WTC11 (cell line): Measurements from ENCODE around the gene FAM107B. TPM values are rescaled to one million over a fixed set of nuclear protein-coding genes. Genes with fewer than 3 reads are reported as not detected.

Source experiments
- ATAC-seq: fragments of 200-7000 bp; cut with Tn5 transposase; 2 replicates; pipeline ENCODE4 v1.10.0; 2021; ENCODE audit warnings: mild to moderate bottlenecking, moderate library complexity
- CTCF ChIA-PET: fragments of 300-600 bp; sonication (Branson Sonifier 250); formaldehyde crosslinking; loops from one replicate; lab custom pipeline; 2021; ENCODE audit warnings: antibody characterized with exemption; lab: Charles Lee
- POLR2A ChIA-PET: fragments of 350-600 bp; sonication (Branson Sonifier 250); formaldehyde crosslinking; loops from one replicate; lab custom pipeline; 2021; ENCODE audit warnings: antibody characterized with exemption; lab: Charles Lee
- DNase-seq: peaks from one replicate; pipeline ENCODE4 v3.0.0; 2021; ENCODE audit warnings: low spot score
- H3K27ac Mint-ChIP-seq: 2 replicates; pipeline ENCODE4 v1.8.0; 2021; ENCODE audit warnings: mixed read lengths
- H3K27me3 Mint-ChIP-seq: 2 replicates; pipeline ENCODE4 v1.8.0; 2021; ENCODE audit warnings: low read depth, mild to moderate bottlenecking, moderate library complexity, mixed read lengths
- H3K36me3 Mint-ChIP-seq: 2 replicates; pipeline ENCODE4 v1.8.0; 2021; ENCODE audit warnings: mixed read lengths
- H3K4me1 Mint-ChIP-seq: 2 replicates; pipeline ENCODE4 v1.8.0; 2022; ENCODE audit warnings: mixed read lengths
- H3K4me3 Mint-ChIP-seq: 2 replicates; pipeline ENCODE4 v1.8.0; 2021; ENCODE audit warnings: mild to moderate bottlenecking, moderate library complexity, mixed read lengths
- H3K9me3 Mint-ChIP-seq: 2 replicates; pipeline ENCODE4 v1.8.0; 2021; ENCODE audit warnings: mixed read lengths
- ELF4 ChIP-seq: sonication (generic); formaldehyde crosslinking; IDR thresholded peaks from 2 replicates; pipeline ENCODE4 v1.8.1; 2022; ENCODE audit warnings: low read depth, mild to moderate bottlenecking, moderate library complexity, missing genetic modification reagents
- ESRRA ChIP-seq: sonication (generic); formaldehyde crosslinking; IDR thresholded peaks from 2 replicates; pipeline ENCODE4 v1.8.1; 2022; ENCODE audit warnings: mild to moderate bottlenecking, missing genetic modification reagents, borderline replicate concordance
- KAT7 ChIP-seq: sonication (generic); formaldehyde crosslinking; IDR thresholded peaks from 2 replicates; pipeline ENCODE4 v1.8.1; 2023; ENCODE audit warnings: missing genetic modification reagents, mild to moderate bottlenecking, borderline replicate concordance
- NFE2L1 ChIP-seq: sonication (generic); formaldehyde crosslinking; IDR thresholded peaks from 2 replicates; pipeline ENCODE4 v1.8.1; 2023; ENCODE audit warnings: missing genetic modification reagents
- SOX15 ChIP-seq: fragments of 250-450 bp; sonication (Bioruptor Pico); IDR thresholded peaks from 2 replicates; pipeline ENCODE4 v1.9.0; 2021; ENCODE audit warnings: mild to moderate bottlenecking
- TEAD4 ChIP-seq: sonication (generic); formaldehyde crosslinking; IDR thresholded peaks from 2 replicates; pipeline ENCODE4 v1.8.0; 2022; ENCODE audit warnings: mild to moderate bottlenecking, missing genetic modification reagents
- ZNF138 ChIP-seq: sonication (generic); formaldehyde crosslinking; conservative IDR thresholded peaks from 2 replicates; pipeline ENCODE4 v1.8.1; 2022; ENCODE audit warnings: mild to moderate bottlenecking, moderate library complexity, missing genetic modification reagents
- ZNF263 ChIP-seq: sonication (generic); formaldehyde crosslinking; IDR thresholded peaks from 2 replicates; pipeline ENCODE4 v1.8.1; 2022; ENCODE audit warnings: low read depth, mild to moderate bottlenecking, moderate library complexity, missing genetic modification reagents
- ZNF317 ChIP-seq: sonication (generic); formaldehyde crosslinking; IDR thresholded peaks from 2 replicates; pipeline ENCODE4 v1.8.1; 2023; ENCODE audit warnings: low read depth, mild to moderate bottlenecking, moderate library complexity, missing genetic modification reagents, borderline replicate concordance
- ZNF396 ChIP-seq: fragments of 250-450 bp; sonication (Bioruptor Pico); IDR thresholded peaks from 2 replicates; pipeline ENCODE4 v1.8.0; 2021; ENCODE audit warnings: mild to moderate bottlenecking, moderate library complexity, borderline replicate concordance
- total RNA-seq: library from RNA; stranded (reverse); gene quantifications from 3 replicates; pipeline ENCODE4 v1.2.3, GENCODE V29; 2021
- TF ChIP-seq, protein P1 (sequence below): fragments of 250-450 bp; sonication (Bioruptor Pico); IDR thresholded peaks from 2 replicates; pipeline ENCODE4 v1.9.0; 2021; ENCODE audit warnings: mild to moderate bottlenecking, borderline replicate concordance
- TF ChIP-seq, protein P2 (sequence below): sonication (generic); formaldehyde crosslinking; IDR thresholded peaks from 2 replicates; pipeline ENCODE4 v1.8.1; 2022; ENCODE audit warnings: mild to moderate bottlenecking, missing genetic modification reagents, moderate library complexity, borderline replicate concordance
- TF ChIP-seq, protein P3 (sequence below): sonication (generic); formaldehyde crosslinking; IDR thresholded peaks from 2 replicates; pipeline ENCODE4 v1.8.1; 2023; ENCODE audit warnings: mild to moderate bottlenecking, missing genetic modification reagents, moderate library complexity
- TF ChIP-seq, protein P4 (sequence below): fragments of 250-450 bp; sonication (Bioruptor Pico); IDR thresholded peaks from 2 replicates; pipeline ENCODE4 v1.9.0; 2021; ENCODE audit warnings: mild to moderate bottlenecking
- TF ChIP-seq, protein P5 (sequence below): fragments of 250-450 bp; sonication (Bioruptor Pico); IDR thresholded peaks from 2 replicates; pipeline ENCODE4 v1.8.0; 2021; ENCODE audit warnings: mild to moderate bottlenecking
- TF ChIP-seq, protein P6 (sequence below): fragments of 250-450 bp; sonication (Bioruptor Pico); IDR thresholded peaks from 2 replicates; pipeline ENCODE4 v2.1.2; 2022; ENCODE audit warnings: mild to moderate bottlenecking, moderate library complexity
- TF ChIP-seq, protein P7 (sequence below): sonication (generic); formaldehyde crosslinking; IDR thresholded peaks from 2 replicates; pipeline ENCODE4 v1.8.1; 2022; ENCODE audit warnings: missing genetic modification reagents, borderline replicate concordance

Gene FAM107B
- total RNA-seq, 1 experiment from 2014 or later, result 22.4 TPM

DNA sequence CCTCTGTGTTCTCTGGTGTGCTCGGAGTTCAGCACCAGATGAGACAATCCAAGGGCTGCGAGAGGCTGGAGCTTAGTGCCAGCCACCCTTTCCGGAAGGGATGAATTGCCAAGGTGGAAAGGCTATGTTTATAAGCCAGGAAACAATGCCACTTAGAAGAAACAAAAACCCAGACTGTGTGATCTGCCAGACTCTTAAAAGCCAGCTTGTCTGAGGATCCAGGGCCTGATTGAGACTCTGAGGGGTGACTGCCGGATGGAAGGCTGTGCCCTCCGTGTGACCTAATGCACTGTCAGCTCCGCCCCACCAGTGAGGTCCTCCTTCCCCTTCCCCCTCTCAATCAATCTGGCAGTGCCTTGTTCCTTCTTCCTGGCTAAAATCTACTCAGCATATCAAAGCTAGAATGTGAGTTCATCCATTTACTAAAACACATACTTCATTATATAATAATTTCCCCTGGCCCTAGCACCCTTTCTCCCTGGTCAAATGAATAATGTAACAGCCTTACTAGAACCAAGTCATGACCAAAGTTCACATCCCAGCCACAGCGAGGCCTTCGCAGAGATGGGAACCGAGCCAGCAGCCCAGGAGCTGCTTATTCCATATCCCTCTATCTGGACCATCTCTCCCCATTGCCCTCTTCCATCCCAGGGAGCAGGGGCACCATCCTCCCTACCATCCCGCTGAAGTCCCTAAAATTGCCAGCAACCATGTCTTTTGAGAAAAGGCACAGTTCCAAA, 25.5 kb downstream of the FAM107B start:
- Mint-ChIP-seq H3K9me3 (no peaks in the 10 kb centered on the region), H3K27ac (no peak overlapping the region), H3K4me3 (no peak overlapping the region), H3K4me1 (peaks cover 4% of the 10 kb centered on the region), H3K36me3 (no peaks in the 10 kb centered on the region), H3K27me3 (peaks cover 3% of the 10 kb centered on the region)
- TF ChIP-seq ZNF138 (CRISPR knock-in tag) (no peak), ELF4 (no peak), SOX15 (CRISPR knock-in tag) (no peak), ZNF396 (CRISPR knock-in tag) (no peak), NFE2L1 (CRISPR knock-in tag) (no peak), ZNF263 (no peak), ESRRA (CRISPR knock-in tag) (no peak), KAT7 (CRISPR knock-in tag) (no peak), ZNF317 (CRISPR knock-in tag) (no peak), TEAD4 (CRISPR knock-in tag) (no peak)
- TF ChIP-seq, protein P1, sequence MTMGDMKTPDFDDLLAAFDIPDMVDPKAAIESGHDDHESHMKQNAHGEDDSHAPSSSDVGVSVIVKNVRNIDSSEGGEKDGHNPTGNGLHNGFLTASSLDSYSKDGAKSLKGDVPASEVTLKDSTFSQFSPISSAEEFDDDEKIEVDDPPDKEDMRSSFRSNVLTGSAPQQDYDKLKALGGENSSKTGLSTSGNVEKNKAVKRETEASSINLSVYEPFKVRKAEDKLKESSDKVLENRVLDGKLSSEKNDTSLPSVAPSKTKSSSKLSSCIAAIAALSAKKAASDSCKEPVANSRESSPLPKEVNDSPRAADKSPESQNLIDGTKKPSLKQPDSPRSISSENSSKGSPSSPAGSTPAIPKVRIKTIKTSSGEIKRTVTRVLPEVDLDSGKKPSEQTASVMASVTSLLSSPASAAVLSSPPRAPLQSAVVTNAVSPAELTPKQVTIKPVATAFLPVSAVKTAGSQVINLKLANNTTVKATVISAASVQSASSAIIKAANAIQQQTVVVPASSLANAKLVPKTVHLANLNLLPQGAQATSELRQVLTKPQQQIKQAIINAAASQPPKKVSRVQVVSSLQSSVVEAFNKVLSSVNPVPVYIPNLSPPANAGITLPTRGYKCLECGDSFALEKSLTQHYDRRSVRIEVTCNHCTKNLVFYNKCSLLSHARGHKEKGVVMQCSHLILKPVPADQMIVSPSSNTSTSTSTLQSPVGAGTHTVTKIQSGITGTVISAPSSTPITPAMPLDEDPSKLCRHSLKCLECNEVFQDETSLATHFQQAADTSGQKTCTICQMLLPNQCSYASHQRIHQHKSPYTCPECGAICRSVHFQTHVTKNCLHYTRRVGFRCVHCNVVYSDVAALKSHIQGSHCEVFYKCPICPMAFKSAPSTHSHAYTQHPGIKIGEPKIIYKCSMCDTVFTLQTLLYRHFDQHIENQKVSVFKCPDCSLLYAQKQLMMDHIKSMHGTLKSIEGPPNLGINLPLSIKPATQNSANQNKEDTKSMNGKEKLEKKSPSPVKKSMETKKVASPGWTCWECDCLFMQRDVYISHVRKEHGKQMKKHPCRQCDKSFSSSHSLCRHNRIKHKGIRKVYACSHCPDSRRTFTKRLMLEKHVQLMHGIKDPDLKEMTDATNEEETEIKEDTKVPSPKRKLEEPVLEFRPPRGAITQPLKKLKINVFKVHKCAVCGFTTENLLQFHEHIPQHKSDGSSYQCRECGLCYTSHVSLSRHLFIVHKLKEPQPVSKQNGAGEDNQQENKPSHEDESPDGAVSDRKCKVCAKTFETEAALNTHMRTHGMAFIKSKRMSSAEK, result no peak
- TF ChIP-seq, protein P2, sequence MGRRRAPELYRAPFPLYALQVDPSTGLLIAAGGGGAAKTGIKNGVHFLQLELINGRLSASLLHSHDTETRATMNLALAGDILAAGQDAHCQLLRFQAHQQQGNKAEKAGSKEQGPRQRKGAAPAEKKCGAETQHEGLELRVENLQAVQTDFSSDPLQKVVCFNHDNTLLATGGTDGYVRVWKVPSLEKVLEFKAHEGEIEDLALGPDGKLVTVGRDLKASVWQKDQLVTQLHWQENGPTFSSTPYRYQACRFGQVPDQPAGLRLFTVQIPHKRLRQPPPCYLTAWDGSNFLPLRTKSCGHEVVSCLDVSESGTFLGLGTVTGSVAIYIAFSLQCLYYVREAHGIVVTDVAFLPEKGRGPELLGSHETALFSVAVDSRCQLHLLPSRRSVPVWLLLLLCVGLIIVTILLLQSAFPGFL (CRISPR knock-in tag), result no peak
- TF ChIP-seq, protein P3, sequence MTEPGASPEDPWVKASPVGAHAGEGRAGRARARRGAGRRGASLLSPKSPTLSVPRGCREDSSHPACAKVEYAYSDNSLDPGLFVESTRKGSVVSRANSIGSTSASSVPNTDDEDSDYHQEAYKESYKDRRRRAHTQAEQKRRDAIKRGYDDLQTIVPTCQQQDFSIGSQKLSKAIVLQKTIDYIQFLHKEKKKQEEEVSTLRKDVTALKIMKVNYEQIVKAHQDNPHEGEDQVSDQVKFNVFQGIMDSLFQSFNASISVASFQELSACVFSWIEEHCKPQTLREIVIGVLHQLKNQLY (CRISPR knock-in tag), result no peak
- TF ChIP-seq, protein P4, sequence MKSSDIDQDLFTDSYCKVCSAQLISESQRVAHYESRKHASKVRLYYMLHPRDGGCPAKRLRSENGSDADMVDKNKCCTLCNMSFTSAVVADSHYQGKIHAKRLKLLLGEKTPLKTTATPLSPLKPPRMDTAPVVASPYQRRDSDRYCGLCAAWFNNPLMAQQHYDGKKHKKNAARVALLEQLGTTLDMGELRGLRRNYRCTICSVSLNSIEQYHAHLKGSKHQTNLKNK (CRISPR knock-in tag), result no peak
- TF ChIP-seq, protein P5, sequence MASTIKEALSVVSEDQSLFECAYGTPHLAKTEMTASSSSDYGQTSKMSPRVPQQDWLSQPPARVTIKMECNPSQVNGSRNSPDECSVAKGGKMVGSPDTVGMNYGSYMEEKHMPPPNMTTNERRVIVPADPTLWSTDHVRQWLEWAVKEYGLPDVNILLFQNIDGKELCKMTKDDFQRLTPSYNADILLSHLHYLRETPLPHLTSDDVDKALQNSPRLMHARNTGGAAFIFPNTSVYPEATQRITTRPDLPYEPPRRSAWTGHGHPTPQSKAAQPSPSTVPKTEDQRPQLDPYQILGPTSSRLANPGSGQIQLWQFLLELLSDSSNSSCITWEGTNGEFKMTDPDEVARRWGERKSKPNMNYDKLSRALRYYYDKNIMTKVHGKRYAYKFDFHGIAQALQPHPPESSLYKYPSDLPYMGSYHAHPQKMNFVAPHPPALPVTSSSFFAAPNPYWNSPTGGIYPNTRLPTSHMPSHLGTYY (CRISPR knock-in tag), result no peak
- TF ChIP-seq, protein P6, sequence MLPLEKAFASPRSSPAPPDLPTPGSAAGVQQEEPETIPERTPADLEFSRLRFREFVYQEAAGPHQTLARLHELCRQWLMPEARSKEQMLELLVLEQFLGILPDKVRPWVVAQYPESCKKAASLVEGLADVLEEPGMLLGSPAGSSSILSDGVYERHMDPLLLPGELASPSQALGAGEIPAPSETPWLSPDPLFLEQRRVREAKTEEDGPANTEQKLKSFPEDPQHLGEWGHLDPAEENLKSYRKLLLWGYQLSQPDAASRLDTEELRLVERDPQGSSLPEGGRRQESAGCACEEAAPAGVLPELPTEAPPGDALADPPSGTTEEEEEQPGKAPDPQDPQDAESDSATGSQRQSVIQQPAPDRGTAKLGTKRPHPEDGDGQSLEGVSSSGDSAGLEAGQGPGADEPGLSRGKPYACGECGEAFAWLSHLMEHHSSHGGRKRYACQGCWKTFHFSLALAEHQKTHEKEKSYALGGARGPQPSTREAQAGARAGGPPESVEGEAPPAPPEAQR (CRISPR knock-in tag), result no peak
- TF ChIP-seq, protein P7, sequence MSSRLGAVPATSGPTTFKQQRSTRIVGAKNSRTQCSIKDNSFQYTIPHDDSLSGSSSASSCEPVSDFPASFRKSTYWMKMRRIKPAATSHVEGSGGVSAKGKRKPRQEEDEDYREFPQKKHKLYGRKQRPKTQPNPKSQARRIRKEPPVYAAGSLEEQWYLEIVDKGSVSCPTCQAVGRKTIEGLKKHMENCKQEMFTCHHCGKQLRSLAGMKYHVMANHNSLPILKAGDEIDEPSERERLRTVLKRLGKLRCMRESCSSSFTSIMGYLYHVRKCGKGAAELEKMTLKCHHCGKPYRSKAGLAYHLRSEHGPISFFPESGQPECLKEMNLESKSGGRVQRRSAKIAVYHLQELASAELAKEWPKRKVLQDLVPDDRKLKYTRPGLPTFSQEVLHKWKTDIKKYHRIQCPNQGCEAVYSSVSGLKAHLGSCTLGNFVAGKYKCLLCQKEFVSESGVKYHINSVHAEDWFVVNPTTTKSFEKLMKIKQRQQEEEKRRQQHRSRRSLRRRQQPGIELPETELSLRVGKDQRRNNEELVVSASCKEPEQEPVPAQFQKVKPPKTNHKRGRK (CRISPR knock-in tag), result no peak
- ChIA-PET POLR2A (no interaction called here), CTCF (interaction anchor here (0.8 kb wide), 1 partner anchor 250 kb away, joined by 3 read pairs; no protein-coding TSS in a partner anchor)
- DNase-seq, result no peak
- no peak for ATAC-seq
